ENCODE measurements around the gene KRTAP20-2. TPM values are rescaled to one million over a fixed set of nuclear protein-coding genes. Genes with fewer than 3 reads are reported as not detected.

KRTAP20-2 gene
- total RNA-seq, 1 experiment from 2014 or later, result not detected

- peaks cover 3% of the 10 kb centered on the region; the same call in 1 of the 2 replicates for H3K27me3 ChIP-seq
- H3K9me3 ChIP-seq (replicated peaks), result no peaks in the 10 kb centered on the region
- H3K4me1 ChIP-seq, result no peaks in the 10 kb centered on the region
- H3K4me3 ChIP-seq, result no peak overlapping the region
- H3K36me3 ChIP-seq, result no peaks in the 10 kb centered on the region
- H3K27ac ChIP-seq, result no peak overlapping the region
- DNase-seq, result no peak
Observed at GRCh38 chr21:30629200-30629599, 5.8 kb upstream of the KRTAP20-2 start.

- Histone ChIP-seq H3K9me3 (replicated peaks) (no peaks in the 10 kb centered on the region), H3K27me3 (no peaks in the 10 kb centered on the region; the same call in 1 of the 2 replicates), H3K36me3 (no peaks in the 10 kb centered on the region), H3K4me3 (no peak overlapping the region), H3K4me1 (no peaks in the 10 kb centered on the region), H3K27ac (no peak overlapping the region)
- no peak for DNase-seq
Observed at GRCh38 chr21:30638686-30639085, 3.7 kb downstream of the KRTAP20-2 start.

- no peak within 1 kb of the TSS for H3K27ac ChIP-seq
Observed at GRCh38 chr21:30642564-30642963, 7.6 kb downstream of the KRTAP20-2 start, which contains the start of gene KRTAP20-3. TSS of gene KRTAP20-3 (plus strand) at chr21:30642864.

GRCh38 chr21:30646904-30647414, 12.0 kb downstream of the KRTAP20-2 start:
- Histone ChIP-seq H3K9me3 (replicated peaks) (no peaks in the 10 kb centered on the region), H3K27ac (no peak overlapping the region)
- no peak for DNase-seq

More at GRCh38 chr21:30642564-30642963, 7.6 kb downstream of the KRTAP20-2 start, which contains the start of gene KRTAP20-3:
- no peak for DNase-seq
- no peaks in the 10 kb centered on the region for H3K36me3 ChIP-seq
- no peaks in the 10 kb centered on the region for H3K27me3 ChIP-seq
- no peak within 1 kb of the TSS for H3K4me3 ChIP-seq
- no peaks in the 10 kb centered on the region for H3K9me3 ChIP-seq (replicated peaks)
- no peaks in the 10 kb centered on the region for H3K4me1 ChIP-seq

GRCh38 chr21:30652891-30653290, 17.9 kb downstream of the KRTAP20-2 start:
- H3K27me3 ChIP-seq, result no peaks in the 10 kb centered on the region
- no peaks in the 10 kb centered on the region for H3K4me1 ChIP-seq
- no peak overlapping the region for H3K27ac ChIP-seq
- no peak for DNase-seq
- H3K4me3 ChIP-seq, result no peak overlapping the region
- no peaks in the 10 kb centered on the region for H3K9me3 ChIP-seq (replicated peaks)
- H3K36me3 ChIP-seq, result no peaks in the 10 kb centered on the region

More at GRCh38 chr21:30646904-30647414, 12.0 kb downstream of the KRTAP20-2 start:
- no peaks in the 10 kb centered on the region for H3K27me3 ChIP-seq
- H3K4me1 ChIP-seq, result no peaks in the 10 kb centered on the region
- no peak overlapping the region for H3K4me3 ChIP-seq
- H3K36me3 ChIP-seq, result no peaks in the 10 kb centered on the region

GRCh38 chr21:30668776-30669175, 33.8 kb downstream of the KRTAP20-2 start:
- Histone ChIP-seq H3K4me3 (no peak overlapping the region), H3K9me3 (replicated peaks) (no peaks in the 10 kb centered on the region), H3K4me1 (no peaks in the 10 kb centered on the region), H3K36me3 (no peaks in the 10 kb centered on the region), H3K27me3 (0 out of 2 replicates have a peak, but pooled peaks cover 2% of the 10 kb centered on the region), H3K27ac (no peak overlapping the region)
- no peak for DNase-seq

- no peaks in the 10 kb centered on the region for H3K4me1 ChIP-seq
- H3K4me3 ChIP-seq, result no peak overlapping the region
- no peaks in the 10 kb centered on the region for H3K36me3 ChIP-seq
- H3K9me3 ChIP-seq (replicated peaks), result no peaks in the 10 kb centered on the region
- no peak overlapping the region for H3K27ac ChIP-seq
- no peaks in the 10 kb centered on the region for H3K27me3 ChIP-seq
- no peak for DNase-seq
Observed at GRCh38 chr21:30672985-30673650, 38.1 kb downstream of the KRTAP20-2 start.

- Histone ChIP-seq H3K9me3 (replicated peaks) (no peaks in the 10 kb centered on the region), H3K27me3 (no peaks in the 10 kb centered on the region), H3K27ac (no peak overlapping the region), H3K36me3 (no peaks in the 10 kb centered on the region), H3K4me3 (no peak overlapping the region), H3K4me1 (no peaks in the 10 kb centered on the region)
- no peak for DNase-seq
Observed at GRCh38 chr21:30674312-30674711, 39.3 kb downstream of the KRTAP20-2 start.

GRCh38 chr21:30676737-30677136, 41.7 kb downstream of the KRTAP20-2 start:
- H3K4me1 ChIP-seq, result no peaks in the 10 kb centered on the region
- H3K36me3 ChIP-seq, result no peaks in the 10 kb centered on the region
- no peaks in the 10 kb centered on the region for H3K9me3 ChIP-seq (replicated peaks)
- no peak overlapping the region for H3K27ac ChIP-seq
- no peaks in the 10 kb centered on the region for H3K27me3 ChIP-seq
- H3K4me3 ChIP-seq, result no peak overlapping the region
- DNase-seq, result no peak

- no peak overlapping the region for H3K4me3 ChIP-seq
- H3K9me3 ChIP-seq (replicated peaks), result no peaks in the 10 kb centered on the region
- no peaks in the 10 kb centered on the region for H3K4me1 ChIP-seq
- no peak for DNase-seq
- H3K27me3 ChIP-seq, result no peaks in the 10 kb centered on the region
- H3K36me3 ChIP-seq, result no peaks in the 10 kb centered on the region
- no peak overlapping the region for H3K27ac ChIP-seq
Observed at GRCh38 chr21:30680586-30680985, 45.6 kb downstream of the KRTAP20-2 start.

GRCh38 chr21:30684506-30684905, 49.5 kb downstream of the KRTAP20-2 start:
- H3K4me3 ChIP-seq, result no peak overlapping the region
- no peak for DNase-seq

More at GRCh38 chr21:30684506-30684905, 49.5 kb downstream of the KRTAP20-2 start:
- H3K36me3 ChIP-seq, result no peaks in the 10 kb centered on the region
- H3K4me1 ChIP-seq, result no peaks in the 10 kb centered on the region
- no peaks in the 10 kb centered on the region for H3K9me3 ChIP-seq (replicated peaks)
- H3K27ac ChIP-seq, result no peak overlapping the region
- H3K27me3 ChIP-seq, result no peaks in the 10 kb centered on the region

Other genes starting within 250 kb of the KRTAP20-2 start
- not detected in 2 replicates for gene KRTAP13-1, start 239.2 kb upstream of the KRTAP20-2 start, total RNA-seq (2014; rRNA removed; shearing (Covaris generic))
- gene KRTAP13-3, start 209.3 kb upstream of the KRTAP20-2 start, total RNA-seq (2014; rRNA removed; shearing (Covaris generic)), result not detected in 2 replicates
- not detected in 2 replicates for gene KRTAP13-4, start 205.0 kb upstream of the KRTAP20-2 start, total RNA-seq (2014; rRNA removed; shearing (Covaris generic))
- not detected in 2 replicates for gene KRTAP15-1, start 194.9 kb upstream of the KRTAP20-2 start, total RNA-seq (2014; rRNA removed; shearing (Covaris generic))
- gene KRTAP19-1, start 154.8 kb upstream of the KRTAP20-2 start, total RNA-seq (2014; rRNA removed; shearing (Covaris generic)), result not detected in 2 replicates
- not detected in 2 replicates for gene KRTAP19-2, start 147.8 kb upstream of the KRTAP20-2 start, total RNA-seq (2014; rRNA removed; shearing (Covaris generic))
- gene KRTAP19-3, start 143.2 kb upstream of the KRTAP20-2 start, total RNA-seq (2014; rRNA removed; shearing (Covaris generic)), result not detected in 2 replicates
- not detected in 2 replicates for gene KRTAP19-4, start 138.0 kb upstream of the KRTAP20-2 start, total RNA-seq (2014; rRNA removed; shearing (Covaris generic))
- not detected in 2 replicates for gene KRTAP19-5, start 133.1 kb upstream of the KRTAP20-2 start, total RNA-seq (2014; rRNA removed; shearing (Covaris generic))
- gene KRTAP19-6, start 93.3 kb upstream of the KRTAP20-2 start, total RNA-seq (2014; rRNA removed; shearing (Covaris generic)), result not detected in 2 replicates
- not detected in 2 replicates for gene KRTAP19-7, start 73.9 kb upstream of the KRTAP20-2 start, total RNA-seq (2014; rRNA removed; shearing (Covaris generic))
- not detected in 2 replicates for gene KRTAP22-2, start 44.8 kb upstream of the KRTAP20-2 start, total RNA-seq (2014; rRNA removed; shearing (Covaris generic))
- gene KRTAP6-3, start 42.8 kb upstream of the KRTAP20-2 start, total RNA-seq (2014; rRNA removed; shearing (Covaris generic)), result not detected in 2 replicates
- not detected in 2 replicates for gene KRTAP6-2, start 36.3 kb upstream of the KRTAP20-2 start, total RNA-seq (2014; rRNA removed; shearing (Covaris generic))
- gene KRTAP22-1, start 34.1 kb upstream of the KRTAP20-2 start, total RNA-seq (2014; rRNA removed; shearing (Covaris generic)), result not detected in 2 replicates
- not detected in 2 replicates for gene KRTAP6-1, start 21.3 kb upstream of the KRTAP20-2 start, total RNA-seq (2014; rRNA removed; shearing (Covaris generic))
- not detected in 2 replicates for gene KRTAP20-1, start 18.8 kb upstream of the KRTAP20-2 start, total RNA-seq (2014; rRNA removed; shearing (Covaris generic))
- not detected in 2 replicates for gene KRTAP20-4, start 14.6 kb upstream of the KRTAP20-2 start, total RNA-seq (2014; rRNA removed; shearing (Covaris generic))
- not detected in 2 replicates for gene KRTAP20-3, start 7.7 kb downstream of the KRTAP20-2 start, total RNA-seq (2014; rRNA removed; shearing (Covaris generic))
- gene KRTAP21-3, start 83.6 kb downstream of the KRTAP20-2 start, total RNA-seq (2014; rRNA removed; shearing (Covaris generic)), result not detected in 2 replicates
- not detected in 2 replicates for gene KRTAP21-2, start 112.1 kb downstream of the KRTAP20-2 start, total RNA-seq (2014; rRNA removed; shearing (Covaris generic))
- gene KRTAP21-1, start 120.2 kb downstream of the KRTAP20-2 start, total RNA-seq (2014; rRNA removed; shearing (Covaris generic)), result not detected in 2 replicates
- gene KRTAP8-1, start 178.1 kb downstream of the KRTAP20-2 start, total RNA-seq (2014; rRNA removed; shearing (Covaris generic)), result not detected in 2 replicates
- not detected in 2 replicates for gene KRTAP7-1, start 194.6 kb downstream of the KRTAP20-2 start, total RNA-seq (2014; rRNA removed; shearing (Covaris generic))
- not detected in 2 replicates for gene KRTAP11-1, start 246.4 kb downstream of the KRTAP20-2 start, total RNA-seq (2014; rRNA removed; shearing (Covaris generic))

All from SJCRH30 (cell line).